OCI-LY7 (cell line): ENCODE data around the gene ISM1.

ENCODE experiments used
- CTCF ChIP-seq: fragments of 200-600 bp; sonication (generic); conservative IDR thresholded peaks from 2 replicates; pipeline ENCODE4 v1.5.1; 2014; ENCODE audit warnings: mild to moderate bottlenecking, antibody characterized with exemption, low read length, moderate library complexity, mixed read lengths
- EZH2phosphoT487 ChIP-seq: fragments of 200-600 bp; sonication (generic); IDR thresholded peaks from 2 replicates; pipeline ENCODE4 v1.6.1; 2018; ENCODE audit warnings: low read depth, borderline replicate concordance, mild to moderate bottlenecking, mixed run types, antibody characterized with exemption, low read length, moderate library complexity, mixed read lengths

- TF ChIP-seq CTCF (no peak), EZH2phosphoT487 (no peak)
These were observed 68.0 kb downstream of the ISM1 start for GRCh38 chr20:13289031-13289430.
